GM19372 (cell line): ENCODE data around the gene RETREG3.
A peak's percentile ranks its signal among the peaks of the same experiment; 100 is the strongest.
"Not testable (repeated sequence)": the region's sequence is repeated elsewhere in the genome, so short reads cannot be mapped to it uniquely, and the experiment has no call there.

Source experiments
- ATAC-seq: cut with Tn5 transposase; IDR thresholded peaks from one replicate; pipeline ENCODE4 v1.9.1; 2021; ENCODE audit warnings: mild to moderate bottlenecking, low read depth, moderate library complexity; ENCODE audit not compliant: unreplicated experiment

RETREG3 gene, protein sequence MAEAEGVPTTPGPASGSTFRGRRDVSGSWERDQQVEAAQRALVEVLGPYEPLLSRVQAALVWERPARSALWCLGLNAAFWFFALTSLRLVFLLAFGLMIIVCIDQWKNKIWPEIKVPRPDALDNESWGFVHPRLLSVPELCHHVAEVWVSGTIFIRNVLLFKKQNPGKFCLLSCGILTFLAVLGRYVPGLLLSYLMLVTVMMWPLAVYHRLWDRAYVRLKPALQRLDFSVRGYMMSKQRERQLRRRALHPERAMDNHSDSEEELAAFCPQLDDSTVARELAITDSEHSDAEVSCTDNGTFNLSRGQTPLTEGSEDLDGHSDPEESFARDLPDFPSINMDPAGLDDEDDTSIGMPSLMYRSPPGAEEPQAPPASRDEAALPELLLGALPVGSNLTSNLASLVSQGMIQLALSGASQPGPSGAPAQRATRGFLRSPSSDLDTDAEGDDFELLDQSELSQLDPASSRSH

DNA sequence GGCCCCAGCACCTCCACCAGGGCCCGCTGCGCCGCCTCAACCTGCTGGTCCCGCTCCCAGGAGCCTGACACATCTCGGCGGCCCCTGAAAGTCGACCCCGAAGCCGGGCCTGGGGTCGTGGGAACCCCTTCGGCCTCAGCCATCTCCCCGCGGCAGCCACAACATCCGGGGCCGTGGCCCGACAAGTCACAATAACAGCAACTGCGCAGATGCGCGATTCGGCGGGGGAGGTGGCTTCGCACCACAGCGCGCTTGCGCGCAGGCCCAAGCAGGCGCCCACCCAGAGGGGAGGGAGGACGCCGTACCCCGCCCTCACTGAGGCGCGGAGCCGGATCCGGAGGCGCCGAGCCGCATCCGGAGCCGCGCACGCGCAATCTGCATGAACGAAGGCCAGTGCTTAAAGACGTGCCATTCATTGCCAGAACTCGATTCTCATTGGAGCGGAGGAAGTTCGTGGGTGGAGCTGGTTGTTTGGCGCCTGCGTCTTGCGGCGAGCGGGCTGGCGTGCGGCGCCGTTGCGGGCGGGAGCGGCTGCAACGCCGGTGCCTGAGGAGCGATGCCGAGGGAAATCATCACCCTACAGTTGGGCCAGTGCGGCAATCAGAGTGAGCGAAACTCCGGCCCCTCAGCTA, at the start of gene RETREG3, which contains the start of gene TUBG1:
Gene RETREG3, minus strand, starts transcription at position 193 of the 632 bp plus-strand sequence. Its CDS starts 50 bp downstream, at position 143.
Gene TUBG1, plus strand, starts transcription at position 502 of the 632 bp plus-strand sequence. Its CDS starts 55 bp downstream, at position 557.
- ATAC-seq, result peak; percentile 96

DNA sequence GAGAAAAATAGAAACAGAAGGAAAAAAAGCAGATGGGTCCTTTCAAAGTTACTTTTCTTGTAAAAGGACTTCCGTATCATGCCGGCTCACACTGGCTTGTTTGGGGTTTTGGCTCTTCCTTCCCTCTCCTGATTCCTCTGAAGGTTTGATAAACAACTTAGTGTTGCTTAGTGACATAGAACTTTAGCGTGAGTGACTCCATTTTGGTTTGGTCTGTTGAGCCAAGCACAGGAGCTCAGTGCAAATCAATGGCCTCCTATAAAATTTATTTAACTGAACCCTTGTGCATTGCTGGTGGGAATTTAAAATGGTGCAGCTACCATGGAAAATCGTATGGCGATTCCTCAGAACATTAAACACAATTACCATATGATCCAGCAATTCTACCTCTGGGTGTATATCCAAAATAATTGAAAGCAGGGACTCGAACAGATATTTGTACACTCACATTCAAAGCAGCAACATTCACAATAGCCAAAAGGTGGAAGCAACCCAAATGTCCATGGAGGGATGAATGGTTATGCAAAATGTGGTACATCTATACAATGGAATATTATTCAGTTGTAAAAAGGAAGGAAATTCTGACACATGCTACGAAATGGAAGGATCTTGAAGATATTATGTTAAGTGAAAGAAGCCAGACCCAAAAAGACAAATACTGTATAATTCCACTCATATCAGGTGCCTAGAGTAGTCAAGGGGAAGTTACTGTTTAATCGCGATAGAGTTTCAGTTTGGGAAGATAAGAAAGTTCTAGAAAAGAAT, 48.8 kb upstream of the RETREG3 start:
- ATAC-seq, result no peak

DNA sequence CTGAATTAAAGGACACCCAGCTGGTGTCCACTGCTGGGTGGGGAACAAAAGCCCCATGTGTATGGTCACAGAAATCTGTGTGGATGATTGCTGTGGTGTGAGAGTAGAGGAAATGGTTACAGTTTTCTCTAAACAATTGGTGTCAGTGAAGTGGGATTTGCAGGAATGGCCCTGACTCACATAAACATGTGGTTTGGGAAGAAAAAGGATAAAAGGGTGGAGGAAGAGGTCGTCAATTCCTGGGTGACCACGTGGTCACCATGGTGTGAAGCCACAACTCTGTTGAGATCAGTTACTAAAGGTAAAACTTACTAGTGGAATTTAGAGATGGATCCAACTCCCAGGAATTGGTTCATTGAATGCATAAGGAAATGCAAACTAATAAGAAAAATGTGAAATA, 46.4 kb upstream of the RETREG3 start:
- ATAC-seq, result no peak

DNA sequence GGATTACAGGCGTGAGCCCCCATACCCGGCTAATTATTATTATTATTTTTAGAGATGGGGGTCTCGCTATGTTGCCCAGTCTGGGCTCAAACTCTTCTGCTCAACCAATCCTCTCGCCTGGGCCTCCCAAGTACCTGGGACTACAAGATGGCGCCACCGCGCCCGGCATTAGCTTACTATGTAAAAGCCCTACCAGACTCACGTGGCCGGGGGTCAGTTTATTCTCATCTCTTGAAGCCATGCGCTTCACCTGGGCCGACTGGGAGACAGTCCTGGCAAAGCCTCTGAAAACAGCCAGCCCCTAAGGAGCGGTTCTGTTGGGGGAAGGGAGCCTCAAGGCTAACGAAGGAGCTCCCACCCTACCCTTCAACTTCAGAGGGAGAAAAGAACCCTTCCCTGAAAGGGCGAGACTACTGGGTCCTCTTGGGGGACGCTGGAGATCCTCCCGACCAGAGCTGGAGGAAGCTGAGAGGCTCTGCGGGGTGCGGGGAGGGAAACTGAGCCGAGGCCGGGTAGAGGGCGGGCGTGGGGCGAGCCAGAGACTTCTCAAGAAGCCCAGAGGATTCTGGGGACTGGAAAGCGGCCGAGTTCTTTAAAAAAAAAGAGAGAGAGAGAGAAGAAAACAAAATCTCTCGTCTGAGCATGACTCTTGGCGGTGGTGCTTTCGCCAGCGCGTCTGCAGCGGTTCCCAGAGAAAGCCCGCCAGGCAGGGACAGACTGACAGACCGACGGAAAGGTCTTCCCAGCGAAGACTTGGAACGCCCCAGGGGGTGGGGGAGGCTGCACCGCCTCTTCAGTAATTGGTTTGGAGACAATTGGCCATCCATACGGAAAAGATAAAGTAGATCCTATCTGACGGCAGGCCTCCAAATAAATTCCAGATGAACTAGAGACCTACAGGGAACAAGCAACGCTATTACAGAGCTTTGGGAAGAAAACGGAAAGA, 44.3 kb upstream of the RETREG3 start:
- no peak for ATAC-seq

DNA sequence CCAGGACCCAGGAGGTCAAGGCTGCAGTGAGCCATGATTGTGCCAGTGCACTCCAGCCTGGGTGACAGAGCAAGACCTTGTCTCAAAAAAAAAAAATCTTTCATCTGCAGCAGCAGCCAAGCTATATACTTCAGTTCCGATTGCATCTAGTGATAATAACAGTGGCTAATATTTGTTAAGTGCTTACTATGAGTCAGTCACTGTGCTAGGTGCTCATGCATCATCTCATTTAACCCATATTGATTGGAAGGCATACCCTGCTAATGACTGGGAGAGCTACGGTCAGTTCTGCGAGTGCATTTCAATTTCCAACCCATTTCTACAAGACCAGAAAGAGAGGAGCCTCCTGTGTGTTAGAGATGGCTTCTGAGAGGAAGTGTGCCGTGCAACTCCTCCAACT, 42.2 kb upstream of the RETREG3 start:
- ATAC-seq, result no peak

DNA sequence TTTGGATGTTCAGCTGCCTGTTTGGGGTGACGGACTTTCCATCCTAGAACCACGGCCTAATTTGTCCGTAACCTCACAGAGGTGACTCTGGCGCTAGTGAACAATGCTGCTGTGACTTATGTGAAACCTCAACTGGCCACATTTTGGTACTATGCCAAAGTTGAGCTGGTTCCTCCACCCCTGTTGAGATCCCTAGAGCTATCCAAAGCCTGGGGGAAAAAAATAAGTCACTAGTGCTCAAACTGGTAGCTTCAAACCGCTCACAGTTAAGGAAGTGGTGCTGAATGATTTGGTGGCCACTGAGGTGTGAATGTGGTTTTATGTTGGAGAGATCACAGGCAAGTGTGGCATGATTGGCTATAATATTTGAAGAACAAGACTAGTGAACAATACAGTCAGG, 38.6 kb upstream of the RETREG3 start:
- ATAC-seq, result no peak

DNA sequence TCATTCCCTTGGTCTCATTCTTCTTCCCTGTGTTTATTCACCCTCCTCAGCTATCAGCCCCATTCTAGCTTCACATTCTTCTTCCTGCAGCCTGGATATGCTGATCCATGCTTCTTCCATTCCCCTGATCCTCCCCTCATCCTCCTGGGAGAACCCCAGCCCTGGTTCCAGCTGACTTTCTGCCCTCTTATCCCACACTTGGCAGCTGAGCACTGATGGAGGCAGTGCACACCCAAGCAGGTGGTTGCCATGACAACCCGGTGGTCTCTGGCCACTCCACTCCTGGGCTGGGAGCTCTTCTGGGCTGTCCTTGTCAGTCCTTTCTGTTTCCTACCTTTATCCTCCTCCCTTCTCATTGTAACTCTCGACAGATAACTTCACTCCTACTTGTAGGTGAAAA, 33.2 kb upstream of the RETREG3 start:
- no peak for ATAC-seq

DNA sequence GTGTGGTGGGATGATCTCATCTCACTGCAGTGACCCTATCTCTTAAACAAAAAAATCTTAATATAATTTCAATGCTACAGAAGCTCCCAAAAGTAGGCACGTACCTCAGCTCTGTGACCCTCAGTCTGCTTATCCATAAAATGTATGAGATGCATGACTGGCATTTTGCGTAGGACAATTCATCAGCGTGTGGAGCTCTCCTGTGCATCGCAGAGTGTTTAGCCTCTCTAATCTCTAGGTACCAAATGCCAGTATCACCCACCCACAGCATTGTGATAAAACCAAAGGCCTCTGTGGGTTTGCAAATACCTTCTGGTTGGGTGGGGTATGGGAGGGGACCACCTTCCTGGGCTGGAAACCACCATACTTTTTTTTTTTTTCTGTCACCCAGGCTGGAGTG, 30.9 kb upstream of the RETREG3 start:
- ATAC-seq, result no peak

DNA sequence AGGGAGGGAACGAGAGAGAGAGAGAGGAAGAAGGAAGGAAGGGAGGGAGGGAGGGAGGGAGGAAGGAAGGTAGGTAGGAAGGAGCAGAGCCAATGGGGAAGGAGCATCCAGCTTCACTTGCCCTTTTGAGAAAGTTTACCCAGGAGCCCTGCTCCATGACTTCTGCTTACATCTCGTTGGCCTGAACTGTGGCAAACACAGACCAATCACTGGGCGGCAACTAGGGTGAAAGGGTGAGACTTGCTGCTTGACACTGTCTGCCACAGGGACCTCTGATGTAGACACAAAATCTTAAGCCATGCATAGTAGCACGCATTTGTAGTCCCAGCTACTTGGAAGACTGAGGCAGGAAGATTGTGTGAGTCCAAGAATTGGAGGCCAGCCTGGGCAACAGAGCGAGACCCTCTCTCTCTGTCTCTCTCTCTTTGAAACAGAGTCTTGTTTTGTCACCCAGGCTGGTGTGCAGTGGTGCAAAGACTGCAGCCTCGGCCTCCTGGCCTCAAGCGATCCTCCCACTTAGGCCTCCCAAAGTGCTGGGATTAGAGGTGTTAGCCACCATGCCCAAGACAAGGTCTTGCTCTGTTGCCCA, 30.4 kb upstream of the RETREG3 start:
- ATAC-seq, result no peak

DNA sequence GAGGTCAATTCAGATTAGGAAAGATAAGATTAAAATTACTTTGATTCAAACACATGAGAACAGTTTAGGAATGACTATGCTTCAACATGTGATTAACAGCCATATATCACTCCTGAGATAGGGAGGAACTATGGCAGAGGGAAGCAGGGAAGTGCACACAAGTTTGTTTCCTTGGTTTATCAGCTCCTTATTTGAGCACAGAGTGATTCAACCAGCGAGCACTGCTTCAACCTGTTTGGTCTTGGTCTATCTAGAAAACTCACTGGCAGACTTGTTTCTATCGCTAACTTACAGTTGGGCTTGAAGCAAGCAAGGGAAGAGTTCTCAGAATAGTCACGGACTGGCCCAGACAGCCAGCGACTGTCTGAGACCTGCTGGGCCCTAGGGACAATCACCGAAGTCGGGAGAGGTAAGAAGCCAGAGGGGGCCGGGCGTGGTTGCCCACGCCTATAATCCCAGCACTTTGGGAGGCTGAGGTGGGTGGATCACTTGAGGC, 23.8 kb upstream of the RETREG3 start:
- ATAC-seq, result no peak

DNA sequence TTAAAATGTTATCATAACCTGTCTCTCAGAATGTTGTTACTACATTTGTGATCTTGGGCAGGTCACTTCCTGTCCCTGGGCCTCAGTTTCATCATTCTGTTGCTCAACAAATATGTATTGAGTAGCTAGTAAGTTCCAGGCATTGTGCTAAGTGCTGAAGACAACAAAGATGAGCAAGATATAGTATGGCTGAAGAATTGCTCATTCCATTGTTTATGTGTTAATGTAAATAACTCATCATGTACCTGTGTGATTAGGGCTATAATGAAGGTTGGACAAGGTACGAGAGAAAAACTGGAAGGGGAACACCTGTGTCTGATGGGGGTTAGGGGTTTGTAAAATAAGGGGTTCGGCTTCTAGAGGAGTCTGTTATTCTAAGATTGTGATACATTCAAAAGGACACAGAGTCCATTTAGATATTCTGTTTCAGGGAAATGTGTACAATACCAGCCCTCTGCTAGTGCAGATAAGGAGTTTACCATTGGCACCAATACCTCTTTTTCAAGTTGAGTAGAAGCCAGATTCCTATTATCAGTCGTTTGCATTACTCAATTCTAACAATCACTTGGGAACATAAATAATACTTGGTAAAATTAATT, 20.3 kb upstream of the RETREG3 start:
- ATAC-seq, result no peak

DNA sequence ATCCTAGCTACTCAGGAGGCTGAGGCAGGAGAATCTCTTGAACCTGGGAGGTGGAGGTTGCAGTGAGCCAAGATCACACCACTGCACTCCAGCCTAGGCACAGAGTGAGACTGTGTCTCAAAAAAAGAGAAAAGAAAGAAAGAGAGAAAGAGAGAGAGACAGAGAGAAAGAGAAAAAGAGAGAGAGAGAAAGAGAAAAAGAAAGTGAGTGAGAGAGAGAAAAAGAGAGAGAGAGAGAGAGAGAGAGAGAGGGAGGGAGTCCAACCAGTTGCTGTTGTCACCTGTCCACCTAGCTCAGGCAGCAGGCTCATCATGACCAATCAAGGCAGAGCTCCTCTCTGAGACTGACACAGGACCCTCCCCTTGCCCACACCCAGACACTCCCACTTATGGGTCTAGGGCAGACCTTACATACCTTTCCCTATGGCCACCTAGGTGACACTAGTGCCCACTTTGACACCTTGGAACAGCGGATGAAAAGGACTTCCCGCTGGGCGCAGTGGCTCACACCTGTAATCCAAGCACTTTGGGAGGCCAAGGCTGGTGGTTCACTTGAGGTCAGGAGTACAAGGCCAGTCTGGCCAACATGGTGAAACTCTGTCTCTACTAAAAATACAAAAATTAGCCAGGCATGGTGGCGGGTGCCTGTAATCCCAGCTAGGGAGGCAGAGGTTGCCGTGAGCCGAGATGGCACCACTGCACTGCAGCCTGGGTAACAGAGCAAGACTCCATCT, 18.0 kb upstream of the RETREG3 start:
- ATAC-seq, result not testable (repeated sequence)

DNA sequence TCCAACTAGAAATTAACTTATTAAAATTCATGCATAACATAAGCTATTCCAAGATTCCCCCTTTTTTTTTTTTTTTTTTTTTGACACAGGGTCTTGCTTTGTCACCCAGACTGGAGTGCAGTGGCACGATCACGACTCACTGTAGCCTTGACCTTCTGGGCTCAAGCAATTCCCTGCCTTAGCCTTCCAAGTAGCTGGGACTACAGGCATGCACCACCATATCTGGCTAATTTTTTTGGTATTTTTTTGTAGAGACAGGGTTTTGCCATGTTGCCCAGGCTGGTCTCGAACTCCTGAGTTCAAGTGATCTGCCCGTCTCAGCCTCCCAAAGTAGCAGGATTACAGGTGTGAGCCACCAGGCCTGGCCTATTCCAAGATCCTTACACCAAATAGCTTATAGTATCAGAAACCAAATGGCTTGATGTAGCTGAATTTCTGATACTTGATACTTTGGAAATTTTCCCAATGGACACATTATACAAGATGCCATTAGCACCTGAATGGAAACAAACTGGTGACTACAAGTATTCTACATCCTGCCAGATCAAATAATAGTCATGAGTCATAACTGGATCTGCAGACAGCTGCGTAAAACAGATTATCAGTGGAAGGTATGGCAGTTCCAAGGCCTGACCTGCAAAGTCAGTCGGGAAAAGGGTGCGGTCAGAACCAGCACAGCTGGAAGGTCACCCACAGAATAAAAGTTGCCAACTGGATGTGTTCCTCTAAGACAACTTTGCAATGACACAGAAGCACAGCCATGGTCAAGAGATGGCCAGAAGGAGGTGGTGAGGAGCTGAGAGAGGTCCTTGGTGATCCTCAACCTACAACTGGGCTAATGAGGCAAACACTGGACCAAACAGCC, 14.8 kb upstream of the RETREG3 start:
- ATAC-seq, result no peak

DNA sequence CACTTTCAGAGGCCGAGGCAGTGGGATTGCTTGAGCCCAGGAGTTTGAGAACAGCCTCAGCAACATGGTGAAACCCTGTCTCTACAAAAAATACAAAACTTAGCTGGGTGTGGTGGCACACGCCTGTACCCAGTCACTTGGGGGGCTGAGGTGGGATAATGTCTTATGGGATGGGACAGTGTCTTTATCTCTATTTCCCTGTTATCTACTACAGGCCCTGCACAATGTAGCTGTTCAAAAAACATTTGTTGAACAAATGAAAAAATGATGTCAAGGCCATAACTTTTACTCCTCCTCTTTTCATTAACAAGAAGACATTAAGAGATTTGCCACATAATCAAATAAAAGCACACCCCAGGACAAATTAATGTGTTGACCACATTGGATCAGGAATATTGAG, 14.1 kb upstream of the RETREG3 start:
- ATAC-seq, result no peak

DNA sequence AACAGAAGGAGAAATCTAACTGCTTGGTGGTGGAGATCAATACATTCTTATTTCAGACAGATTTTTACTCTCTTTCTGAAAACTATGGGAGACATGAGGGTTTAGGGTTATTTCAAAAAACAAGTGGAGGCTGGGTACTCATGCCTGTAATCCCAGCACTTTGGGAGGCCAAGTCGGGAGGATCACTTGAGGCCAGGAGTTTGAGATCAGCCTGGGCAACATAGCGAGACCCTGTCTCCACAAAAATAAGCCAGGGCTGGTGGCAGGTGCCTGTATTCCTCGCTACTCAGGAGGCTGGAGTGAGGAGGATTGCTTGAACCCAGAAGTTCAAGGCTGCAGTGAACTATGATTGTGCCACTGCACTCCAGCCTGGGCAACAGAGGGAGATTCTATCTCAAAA, 12.8 kb upstream of the RETREG3 start:
- ATAC-seq, result not testable (repeated sequence)

DNA sequence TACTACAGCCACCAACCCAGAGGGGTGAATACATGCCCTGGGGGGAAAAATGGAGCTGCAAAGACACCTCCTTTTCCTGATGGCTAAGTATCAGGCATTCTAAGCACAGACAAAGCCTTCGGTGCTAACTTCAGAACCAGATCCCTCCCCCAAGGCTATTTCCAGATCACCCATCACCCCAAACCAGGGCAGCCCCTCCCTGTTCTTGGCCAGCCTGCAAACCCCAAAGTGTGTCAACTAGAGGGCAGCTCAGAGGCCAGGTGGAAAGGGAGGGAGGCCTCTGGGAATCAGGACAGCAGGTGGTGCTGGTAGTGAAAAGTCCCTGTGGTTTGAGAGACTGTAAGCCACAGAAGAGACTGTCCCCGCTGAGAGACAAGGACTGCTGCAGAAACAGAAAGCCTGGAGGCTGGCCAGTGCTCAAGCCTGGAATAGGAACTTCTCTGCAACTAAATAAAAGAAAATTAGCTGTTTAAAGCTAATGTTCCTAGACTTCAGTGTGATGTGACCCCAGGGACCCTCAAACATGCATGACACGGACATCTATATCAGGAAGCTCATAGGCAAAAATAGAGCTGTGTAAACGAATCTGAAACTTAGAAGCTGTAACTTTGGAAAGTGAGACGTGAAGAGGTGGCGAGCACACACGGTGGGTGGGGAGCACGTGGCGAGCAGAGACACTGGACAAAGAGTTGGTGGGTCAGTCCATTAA, 9.4 kb upstream of the RETREG3 start:
- ATAC-seq, result peak; percentile 75

DNA sequence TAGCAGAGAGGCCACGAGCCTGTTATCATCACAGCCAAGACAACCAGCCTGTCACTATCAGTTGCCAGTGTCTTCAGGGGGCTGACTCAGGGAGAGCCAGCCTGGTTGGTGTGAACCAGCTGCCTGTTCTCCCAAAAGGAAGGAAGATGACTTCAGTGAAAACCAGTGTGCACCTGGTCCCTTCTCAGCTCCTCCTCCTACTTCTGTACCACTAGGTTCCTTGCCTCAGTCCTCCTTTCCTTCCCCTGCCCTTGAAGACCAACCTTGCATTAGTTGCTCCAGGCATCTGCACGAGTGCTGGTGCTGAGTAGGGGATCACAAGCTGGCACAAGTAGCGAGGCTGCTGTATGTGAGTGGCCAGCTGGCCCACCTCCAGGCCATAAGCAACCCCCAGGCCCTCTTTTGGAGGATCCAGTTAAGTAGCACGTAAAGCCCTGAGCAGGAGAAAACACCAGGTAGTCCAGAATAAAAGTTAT, 8.8 kb upstream of the RETREG3 start:
- ATAC-seq, result no peak
